Activated T-cell treated with anti-CD3 and anti-CD28 coated beads for 4 hours (primary cell): ENCODE results near the gene MC1R.

Experiments
- DNase-seq: peaks from one replicate; pipeline ENCODE4 v3.0.0-alpha.2; 2020

Gene MC1R

DNA sequence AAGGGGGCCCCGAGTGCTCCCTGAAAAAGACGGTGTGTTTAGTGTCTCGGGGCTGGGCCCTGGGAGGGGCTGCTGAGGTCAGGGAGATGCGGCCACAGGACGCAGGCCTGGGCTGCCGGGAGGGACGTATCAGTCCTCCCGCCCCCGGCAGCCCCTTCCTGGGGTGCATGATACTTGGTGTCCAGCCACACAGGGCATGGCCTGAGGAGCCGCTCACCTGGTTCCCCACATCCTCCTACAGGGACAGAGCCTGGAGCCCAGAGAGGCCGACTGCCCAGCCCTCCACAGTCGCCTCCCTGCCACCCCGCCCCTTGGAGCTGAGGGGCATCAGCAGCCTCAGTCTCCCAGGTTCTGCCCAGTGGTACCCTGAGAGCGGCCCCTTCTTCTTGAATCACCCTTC lies 17.8 kb downstream of the MC1R start:
- no peak for DNase-seq

DNA sequence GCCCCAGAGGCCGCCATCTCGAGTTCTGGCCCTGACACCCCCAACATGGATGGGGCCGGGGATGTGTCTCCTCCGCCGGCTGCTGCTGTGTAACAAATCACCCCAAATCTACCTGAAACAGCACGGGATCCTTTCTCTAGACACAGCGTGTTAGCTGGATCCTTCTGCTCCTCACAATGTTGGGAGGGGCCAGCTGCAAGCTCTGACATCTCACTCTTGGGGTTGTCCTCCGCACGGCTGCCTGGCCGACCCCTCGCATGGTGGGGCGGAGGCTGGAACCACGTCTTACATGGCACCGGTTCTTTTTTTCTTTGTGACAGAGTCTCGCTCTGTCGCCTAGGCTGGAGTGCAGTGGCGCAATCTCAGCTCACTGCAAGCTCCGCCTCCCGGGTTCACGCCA lies 18.3 kb downstream of the MC1R start:
- DNase-seq, result no peak

DNA sequence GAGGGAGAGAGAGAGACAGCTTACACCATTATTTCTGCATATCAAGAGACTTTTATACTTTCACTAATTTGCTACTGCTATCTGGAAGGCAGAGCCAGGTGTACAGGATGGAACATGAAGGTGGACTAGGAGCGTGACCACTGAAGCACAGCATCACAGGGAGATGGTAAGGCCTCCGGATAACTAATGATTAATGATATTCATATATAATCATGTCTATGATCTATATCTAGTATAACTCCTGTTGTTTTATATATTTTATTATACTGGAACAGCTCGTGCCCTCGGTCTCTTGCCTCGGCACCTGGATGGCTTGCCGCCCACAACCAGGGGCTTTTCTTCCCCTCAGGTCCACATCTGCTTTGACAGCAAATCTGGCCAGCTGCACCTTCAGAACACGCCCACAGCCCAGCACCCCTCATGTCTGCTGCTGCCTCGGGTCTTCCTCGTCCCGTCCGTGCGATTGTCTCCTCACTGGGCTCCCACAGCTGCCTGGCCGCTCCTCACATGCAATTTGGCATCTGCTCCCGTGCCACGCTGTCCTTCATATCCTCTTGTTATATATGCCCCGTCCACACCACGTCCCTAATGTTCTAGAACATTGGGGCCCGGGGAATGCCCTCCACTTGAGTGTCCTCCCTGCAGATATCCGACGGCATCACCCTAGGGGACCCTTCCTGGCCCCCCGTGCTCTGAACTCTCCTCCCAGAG lies 19.7 kb downstream of the MC1R start:
- no peak for DNase-seq

DNA sequence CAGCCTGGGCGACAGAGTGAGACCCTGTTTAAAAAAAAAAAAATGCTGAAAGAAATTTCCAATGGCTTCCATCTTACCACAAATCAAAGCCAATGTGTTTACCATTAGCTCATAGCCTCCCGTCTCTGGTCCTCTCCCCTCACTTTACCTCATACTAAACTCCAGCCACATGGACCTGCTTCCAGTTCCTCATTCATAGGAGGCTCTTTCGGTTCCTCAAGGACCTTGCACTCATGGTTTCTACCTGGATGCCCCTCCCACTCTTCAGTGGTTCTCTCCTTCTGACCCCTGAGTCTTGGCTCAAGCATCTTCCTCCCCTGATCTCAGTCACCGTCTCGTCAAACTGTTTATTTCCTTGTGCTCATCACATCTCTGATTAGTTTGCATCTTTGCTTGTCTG lies 26.1 kb downstream of the MC1R start:
- no peak for DNase-seq

DNA sequence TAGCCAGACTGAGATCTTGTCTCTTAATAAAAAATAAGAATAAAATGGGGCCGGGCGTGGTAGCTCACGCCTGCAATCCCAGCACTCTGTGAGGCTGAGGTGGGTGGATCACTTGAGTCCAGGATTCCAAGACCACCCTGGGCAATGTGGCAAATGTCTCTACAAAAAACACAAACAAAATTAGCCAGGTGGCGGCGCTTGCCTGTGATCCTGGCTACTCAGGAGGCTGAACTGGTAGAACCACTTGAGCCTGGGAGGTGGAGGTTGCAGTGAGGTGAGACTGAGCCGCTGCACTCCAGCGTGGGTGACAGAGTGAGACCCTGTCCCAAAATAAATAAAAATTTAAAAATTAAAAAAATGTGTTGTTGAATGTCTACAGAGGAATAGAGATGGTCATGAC lies 27.0 kb downstream of the MC1R start:
- no peak for DNase-seq

DNA sequence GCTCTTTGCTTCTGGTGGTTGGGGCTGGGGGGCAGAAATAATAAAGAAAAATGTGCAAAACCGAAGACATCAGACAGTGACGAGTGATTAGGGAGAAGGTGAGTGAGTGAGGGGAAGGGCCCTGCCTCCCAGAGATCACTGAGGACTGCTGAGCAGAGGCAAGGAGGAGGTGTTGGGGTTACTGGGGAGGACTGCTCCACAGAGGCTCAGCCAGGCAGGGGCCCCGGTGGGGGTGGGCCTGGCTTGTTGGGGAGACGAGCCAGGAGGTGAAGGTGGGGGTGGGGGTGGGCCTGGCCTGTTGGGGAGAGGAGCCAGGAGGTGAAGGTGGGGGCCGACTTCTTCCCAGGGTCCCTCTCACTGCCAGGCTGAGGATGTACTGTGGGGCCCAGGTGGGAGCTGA lies 27.9 kb downstream of the MC1R start:
- DNase-seq, result no peak

DNA sequence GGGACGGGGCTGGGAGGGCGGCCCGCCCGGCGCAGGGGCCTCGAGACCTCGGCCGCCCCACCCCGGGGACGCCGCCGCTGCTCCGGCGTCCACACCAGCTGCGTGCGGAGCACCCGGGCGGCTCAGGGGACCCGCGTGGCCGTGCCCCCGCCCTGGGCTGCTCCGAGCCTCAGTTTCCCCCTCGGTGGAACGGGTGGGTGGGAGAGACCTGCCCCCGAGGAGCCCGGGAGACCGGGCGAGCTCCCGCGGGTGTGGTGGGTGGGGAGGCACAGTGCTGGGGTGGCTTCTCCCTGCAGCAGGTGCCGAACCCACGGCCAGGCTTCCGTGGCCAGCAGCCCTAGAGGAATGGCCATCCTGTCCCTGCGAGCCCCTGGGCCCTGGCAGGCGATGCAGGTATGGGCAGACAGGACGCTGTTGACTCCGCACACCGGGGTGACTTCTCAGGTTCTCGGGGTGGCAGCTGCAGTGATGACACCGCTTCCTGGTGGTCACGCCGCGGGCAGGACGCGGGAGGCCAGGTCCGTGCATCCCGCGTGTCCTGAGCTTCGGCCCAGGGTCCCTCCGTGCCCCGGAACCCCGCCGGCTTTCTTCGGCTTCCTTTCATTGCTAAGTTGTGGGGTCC lies 30.6 kb downstream of the MC1R start:
- no peak for DNase-seq

DNA sequence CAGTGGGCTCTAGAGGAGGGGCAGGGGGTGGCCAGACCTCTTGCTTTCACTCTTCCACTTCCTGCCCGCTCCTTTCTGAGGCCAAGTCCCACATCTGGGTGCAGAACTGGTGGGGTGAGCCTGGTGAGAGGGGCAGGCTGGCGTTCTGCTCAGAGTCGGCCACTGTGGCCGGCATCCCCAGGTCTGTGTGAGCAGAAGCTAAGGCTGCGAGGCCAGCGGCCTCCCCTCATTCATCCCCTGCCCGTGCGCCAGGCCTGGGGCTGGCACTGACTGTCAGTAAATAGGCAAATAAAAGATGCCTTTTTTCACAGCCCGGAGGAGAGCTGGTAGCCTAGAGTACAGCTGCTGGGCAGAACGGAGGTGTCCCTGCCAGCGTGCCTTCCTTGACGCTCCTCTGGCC lies 31.1 kb downstream of the MC1R start:
- DNase-seq, result no peak

DNA sequence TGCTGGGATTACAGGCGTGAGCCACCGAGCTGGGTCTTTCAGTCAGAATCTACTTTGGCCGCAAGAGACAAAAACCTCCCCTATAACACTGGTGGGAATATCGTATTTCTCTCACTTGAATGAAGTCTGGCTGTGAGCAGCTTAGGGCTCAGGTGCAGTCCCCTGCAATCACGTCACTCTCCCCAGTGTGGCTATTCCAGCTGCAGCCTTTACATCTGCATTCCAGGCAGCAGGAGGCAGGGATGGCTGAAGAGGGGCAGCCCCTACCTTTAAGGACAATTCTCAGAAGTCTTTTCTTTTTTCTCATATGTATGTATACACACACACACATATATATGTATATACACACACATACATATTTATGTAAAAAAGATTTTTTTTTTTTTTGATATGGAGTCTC lies 32.8 kb downstream of the MC1R start:
- DNase-seq, result no peak

DNA sequence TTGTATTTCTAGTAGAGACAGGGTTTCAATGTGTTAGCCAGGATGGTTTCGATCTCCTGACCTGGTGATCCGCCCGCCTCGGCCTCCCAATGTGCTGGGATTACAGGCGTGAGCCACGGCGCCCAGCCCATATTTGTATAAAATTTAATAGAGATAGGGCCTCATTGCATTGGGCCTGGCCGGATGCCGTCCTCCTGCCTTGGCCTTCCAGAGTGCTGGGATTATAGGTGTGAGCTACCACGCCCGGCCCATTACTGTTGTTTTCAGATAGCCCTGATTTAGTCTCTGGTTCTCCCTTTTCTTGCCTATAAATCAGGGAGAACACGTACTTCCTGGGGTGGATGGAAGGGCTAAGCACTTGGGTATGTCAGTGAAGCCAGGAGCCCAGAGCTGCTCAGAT lies 33.4 kb downstream of the MC1R start:
- no peak for DNase-seq

DNA sequence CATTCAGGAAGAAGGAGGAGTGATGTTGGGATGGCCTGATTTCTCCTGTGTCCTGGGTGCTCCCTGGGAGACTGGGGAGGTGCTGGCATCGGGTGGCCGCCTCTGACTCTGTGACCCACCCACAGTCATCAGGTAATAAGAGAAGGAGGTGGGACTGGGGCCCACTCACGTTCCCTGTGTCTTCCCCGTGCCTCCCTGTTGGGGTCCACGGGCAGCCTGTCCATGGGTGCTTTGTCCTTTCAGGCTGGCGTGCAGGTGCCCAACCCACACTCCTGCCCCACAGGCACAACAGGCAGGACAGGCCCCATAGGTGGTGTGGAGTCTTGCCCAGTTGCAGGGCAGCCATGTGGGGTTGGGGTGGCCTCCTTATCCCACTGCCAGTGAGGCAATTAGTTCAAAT lies 33.9 kb downstream of the MC1R start:
- no peak for DNase-seq

DNA sequence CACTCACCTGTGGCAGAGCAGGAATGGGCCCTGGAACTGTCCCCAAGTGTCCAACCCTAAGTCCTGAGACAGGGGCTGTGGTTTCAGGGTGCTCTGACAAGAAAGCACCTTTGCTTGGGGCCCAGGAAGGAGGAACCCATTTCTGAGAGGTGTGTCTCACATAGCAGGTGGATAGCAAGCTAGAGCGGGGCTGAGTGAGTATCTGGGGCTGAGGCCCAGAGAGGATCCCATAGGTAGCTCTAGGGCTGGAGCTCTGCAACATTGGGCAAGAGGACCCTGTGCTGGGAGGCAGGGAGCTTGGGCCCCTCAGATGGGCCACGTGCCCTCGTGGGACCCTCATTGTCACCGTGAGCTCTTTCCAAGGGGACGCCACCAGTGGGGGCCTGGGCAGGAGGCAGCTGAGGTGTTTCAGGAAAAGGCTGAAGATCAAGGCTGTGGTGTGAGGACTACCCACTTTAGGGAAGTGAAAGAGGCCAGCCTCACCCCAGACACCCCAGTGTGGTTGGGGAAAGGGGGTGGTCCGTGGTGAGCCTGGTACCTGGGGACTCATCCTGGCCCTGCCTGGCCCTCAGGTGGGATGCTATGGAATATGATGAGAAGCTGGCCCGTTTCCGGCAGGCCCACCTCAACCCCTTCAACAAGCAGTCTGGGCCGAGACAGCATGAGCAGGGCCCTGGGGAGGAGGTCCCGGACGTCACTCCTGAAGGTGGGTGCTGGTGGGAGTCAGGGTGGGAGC lies 35.2 kb downstream of the MC1R start:
- no peak for DNase-seq

DNA sequence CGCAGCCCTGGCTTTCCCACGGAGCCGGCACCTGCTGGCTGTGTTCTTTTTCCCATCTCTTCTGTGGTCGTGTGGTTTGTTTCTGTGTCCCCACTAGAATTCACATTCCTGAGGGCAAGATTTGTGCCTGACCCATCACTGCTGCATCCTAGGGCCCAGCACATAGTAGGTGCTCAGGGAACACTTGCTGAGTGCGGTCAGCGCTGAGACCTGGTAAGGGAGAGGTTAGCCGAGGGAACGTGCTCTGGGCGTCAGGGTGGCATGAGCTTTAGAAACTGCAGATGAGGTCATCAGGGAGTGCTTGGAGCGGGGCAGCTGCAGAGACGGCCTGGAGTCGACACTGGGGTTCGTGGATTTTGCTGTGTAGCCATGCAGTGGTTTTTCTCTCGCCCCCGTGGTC lies 35.8 kb downstream of the MC1R start:
- DNase-seq, result no peak

DNA sequence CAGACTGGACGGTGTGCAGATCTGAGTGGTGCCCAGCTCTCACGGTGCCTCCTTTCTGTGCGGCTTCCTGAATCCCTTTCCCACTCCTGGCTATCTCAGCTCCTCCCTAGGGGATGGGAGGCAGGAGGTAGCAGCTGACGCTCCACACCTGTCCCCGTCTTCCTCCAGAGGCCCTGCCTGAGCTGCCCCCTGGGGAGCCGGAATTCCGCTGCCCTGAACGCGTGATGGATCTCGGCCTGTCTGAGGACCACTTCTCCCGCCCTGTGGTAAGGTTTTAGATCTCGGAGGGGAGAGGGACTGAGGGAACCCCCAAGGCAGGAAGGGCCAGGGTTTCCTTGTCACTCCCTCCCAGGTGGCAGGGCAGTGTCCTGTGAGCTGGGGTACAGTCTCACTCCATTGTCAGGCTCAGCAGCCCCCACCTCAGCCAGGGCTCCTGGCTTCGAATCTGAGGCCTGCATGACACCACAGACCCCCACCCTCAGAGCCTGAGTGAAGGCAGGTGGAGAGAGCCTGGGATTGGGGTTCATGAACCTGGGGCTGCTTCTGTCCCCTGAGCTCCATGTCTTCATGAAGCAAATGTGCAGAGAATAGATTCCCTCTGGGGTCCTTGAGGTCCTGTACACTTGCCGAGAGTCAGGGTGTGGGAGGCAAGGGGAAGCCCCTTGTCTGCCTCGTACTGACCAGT lies 36.5 kb downstream of the MC1R start:
- DNase-seq, result no peak

DNA sequence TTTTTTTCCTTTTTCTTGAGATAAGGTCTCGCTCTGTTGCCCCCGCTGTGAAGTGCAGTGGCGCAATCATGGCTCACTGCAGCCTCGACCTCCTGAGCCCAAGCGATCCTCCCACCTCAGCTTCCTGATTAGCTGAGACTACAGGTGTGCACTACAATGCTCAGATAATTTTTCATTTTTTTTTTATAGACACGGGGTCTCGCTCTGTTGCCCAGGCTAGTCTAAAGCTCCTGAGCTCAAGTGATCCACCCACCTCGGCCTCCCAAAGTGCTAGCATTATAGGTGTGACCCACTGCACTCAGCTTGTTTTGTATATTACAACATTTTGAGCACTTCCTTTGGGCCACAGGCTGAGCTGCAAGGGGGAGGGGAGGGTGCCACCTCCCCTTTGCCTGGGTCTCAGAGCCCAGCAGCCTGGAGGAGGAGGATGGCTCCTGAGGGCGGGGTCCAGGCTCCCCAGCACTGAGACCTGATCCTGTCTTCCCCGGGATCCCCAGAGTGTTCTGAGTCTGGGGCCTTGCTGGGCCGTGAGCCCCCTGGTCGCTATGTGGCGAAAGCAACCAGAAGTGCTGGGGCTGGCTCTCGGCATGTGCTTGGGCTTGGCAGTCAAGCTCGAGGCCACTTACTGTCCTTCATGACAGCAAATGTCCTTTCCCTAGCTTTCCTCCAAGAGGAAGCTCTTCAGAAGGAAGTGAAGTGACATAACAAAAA lies 38.0 kb downstream of the MC1R start:
- no peak for DNase-seq

DNA sequence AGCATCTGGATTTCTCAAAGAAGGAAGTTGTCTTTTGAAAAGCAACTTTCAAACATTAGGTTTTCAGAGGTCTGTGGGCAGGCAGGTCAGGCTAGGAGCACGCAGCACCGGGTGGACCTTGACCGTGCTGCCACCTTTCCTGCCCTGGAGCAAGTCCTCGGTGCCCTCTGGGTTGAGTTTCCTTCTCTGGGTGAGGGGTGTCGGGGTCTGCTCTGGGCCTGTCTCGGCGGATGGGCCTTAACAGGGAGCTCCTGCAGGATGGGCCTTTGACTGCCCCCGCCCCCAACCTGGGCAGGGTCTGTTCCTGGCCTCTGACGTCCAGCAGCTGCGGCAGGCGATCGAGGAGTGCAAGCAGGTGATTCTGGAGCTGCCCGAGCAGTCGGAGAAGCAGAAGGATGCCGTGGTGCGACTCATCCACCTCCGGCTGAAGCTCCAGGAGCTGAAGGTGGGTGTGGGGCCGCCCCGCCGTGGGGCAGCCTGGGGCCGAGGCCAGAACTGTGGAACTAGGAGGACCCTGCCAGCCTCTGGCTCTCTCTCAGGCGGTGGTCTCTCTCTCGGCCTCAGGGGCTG lies 38.6 kb downstream of the MC1R start:
- DNase-seq, result no peak

DNA sequence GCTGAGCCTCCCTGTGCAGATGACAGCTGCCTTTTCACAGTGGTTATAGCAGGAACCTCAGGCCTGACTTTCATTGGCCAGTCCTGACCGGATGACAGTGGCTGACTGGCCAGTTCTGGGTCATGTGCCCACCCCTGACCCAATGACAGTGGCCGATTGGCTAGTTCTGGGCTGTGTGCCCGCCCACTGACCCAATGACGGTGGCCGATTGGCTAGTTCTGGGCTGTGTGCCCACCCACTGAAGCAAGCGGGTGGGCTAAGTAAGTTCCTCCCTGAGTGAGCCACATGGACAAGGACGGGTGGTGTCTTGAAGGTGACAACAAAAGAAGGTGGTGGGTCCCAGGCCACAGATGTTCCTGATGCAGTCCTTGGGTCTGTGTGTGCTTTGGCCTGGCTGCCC lies 39.4 kb downstream of the MC1R start:
- no peak for DNase-seq

DNA sequence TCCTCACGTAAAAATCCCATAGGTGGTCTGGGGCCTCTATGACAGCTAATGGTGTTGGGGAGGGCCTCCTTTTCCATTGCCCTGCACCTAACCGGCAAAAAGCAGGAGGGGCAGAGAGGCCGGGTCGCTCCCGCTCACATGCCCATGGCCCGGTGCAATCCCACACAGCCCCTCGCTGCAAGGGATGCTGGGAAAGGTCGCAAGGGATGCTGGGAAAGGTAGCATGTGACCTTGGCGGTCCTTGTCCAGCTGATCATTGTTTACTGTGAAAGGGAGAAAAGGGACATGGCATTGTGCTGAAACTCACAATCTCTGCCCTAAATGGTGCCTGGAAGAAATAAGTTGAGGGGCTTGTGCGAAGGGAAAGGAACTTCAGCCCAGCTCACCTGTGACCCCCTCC lies 39.9 kb downstream of the MC1R start:
- no peak for DNase-seq

DNA sequence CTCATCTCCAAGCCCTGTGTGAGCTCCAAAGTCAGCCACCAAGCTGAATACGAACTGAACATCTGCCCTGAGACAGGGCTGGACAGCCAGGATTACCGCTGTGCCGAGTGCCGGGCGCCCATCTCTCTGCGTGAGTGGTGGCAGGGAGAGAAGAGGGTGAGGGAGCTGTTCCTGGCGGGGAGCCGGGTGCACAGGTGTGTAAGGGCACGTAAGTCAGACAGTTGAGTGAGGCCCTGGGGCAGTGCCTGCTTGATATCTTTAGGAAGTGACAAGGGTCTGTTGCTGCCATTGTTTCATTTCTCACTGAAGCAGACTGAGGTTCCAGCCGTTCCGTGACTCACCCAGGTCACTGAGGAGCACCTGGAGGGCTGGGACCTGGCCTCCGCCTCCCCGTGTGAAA lies 42.3 kb downstream of the MC1R start:
- no peak for DNase-seq

DNA sequence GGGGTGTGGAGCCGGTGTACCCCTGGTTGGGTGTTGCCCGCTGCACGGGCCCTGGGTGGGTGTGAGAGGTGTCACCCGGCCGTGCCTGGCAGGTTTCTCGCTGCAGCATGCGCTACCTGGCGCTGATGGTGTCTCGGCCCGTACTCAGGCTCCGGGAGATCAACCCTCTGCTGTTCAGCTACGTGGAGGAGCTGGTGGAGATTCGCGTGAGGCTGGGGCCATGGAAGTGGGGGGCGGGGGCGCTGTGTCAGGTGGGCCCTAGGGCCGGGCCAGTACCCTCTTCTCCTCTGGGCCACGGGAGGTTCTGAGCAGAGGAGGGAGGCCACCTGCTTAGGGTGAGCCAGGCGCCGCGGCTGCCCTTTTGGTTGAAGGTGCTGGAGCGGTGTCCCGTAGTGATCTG lies 43.3 kb downstream of the MC1R start:
- DNase-seq, result no peak

DNA sequence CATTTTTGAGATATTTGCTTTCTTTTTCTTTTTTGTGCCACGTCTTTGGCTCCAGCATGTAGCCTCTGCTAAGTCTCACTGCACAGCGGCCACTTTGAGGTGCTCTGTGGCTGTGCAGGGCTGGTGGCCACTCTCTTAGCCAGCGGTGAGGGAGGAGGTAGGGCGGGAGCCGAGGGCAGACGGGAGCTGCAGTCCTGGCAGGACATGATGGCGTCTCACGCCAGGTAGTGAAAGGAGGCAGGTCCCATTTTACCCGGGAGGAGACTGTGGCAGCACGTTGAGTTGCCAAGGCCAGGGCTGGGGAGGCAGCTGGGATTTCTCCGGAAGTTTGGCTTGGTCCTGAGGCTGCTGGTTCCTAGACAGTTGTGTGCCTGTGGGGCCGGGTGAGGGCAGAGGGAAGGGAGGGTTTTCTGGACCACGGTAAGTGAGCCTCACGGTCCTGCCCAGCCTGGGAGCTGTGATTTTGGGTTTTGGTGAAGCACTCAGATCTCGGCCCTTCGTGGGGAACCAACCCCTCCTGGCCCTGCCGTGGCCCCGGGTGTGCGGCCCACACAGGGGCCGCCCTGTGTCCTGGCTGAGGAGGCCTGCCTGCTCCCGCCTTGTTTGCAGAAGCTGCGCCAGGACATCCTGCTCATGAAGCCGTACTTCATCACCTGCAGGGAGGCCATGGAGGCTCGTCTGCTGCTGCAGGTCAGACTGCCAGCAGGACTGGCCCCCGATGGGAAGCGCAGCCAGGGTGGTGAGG lies 44.3 kb downstream of the MC1R start:
- no peak for DNase-seq

DNA sequence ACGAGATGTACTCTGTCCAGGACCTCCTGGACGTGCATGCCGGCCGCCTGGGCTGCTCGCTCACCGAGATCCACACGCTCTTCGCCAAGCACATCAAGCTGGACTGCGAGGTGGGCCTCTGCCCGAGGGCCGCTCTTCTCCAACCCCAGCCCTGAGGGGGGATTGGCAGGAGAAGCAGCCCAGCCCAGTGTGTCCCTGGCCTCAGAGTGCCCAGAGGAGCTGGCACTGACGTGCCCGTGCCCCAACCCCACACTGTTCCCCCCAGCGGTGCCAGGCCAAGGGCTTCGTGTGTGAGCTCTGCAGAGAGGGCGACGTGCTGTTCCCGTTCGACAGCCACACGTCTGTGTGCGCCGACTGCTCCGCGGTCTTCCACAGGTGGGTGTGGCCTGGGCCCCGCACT lies 45.5 kb downstream of the MC1R start:
- no peak for DNase-seq
